Measurements from ENCODE around the gene CCR1.
"Not testable (repeated sequence)": the region's sequence is repeated elsewhere in the genome, so short reads cannot be mapped to it uniquely, and the experiment has no call there.

The CCR1 gene

DNA sequence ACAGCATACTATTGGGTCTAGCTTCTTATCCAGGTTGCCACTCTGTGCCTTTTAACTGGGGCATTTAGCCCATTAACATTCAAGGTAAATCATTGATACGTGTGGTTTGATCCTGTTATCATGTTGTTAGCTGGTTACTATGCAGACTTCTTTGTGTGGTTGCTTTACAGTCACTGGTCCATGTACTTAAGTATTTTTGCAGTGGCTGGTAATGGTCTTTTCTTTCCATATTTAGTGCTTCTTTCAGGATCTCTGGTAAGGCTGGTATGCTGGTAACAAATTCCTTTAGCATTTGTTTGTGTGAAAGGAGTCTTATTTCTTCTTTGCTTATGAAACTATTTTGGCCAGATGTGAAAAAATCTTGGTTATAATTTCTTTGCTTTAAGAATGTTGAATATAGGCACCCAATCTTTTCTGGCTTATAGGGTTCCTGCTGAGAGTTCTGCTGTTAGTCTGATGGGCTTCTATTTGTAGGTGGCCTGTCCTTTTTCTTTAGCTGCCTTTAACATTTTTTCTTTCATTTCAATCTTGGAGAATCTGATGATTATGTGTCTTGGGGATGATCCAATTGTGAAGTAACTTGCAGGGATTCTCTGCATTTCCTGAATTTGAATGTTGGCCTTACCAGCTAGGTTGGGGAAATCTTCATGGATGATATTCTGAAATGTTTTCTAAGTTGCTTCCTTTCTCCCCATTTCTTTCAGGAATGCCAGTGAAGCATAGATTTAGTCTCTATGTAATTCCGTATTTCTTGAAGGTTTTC, 39.3 kb downstream of the CCR1 start:
- no peak for DNase-seq (ENCODE audit: low read depth)

DNA sequence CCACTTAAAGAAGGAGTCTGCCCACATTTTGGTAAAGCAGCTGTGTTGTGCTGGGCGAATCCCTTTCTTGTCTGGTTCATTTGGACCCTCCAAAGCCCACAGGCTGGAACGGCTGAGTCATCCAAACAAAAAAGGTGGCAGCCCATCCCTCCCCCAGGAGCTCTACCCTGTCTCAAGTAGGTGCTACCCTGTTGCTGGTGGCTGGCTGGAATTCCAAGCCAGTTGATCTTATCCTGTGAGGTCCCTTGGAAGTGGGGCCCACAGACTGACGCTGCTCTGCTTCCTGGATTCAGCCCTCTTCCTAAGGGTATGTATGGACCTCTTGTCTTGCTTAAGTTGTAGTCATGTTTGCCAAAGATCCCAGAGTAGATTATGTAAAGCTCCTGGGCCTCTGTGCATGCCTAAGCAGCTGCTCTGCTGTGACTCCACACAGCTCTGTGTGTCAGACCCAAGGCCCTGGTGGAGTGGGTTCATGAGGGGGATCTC, 44.5 kb downstream of the CCR1 start:
- no peak for DNase-seq (ENCODE audit: low read depth)

DNA sequence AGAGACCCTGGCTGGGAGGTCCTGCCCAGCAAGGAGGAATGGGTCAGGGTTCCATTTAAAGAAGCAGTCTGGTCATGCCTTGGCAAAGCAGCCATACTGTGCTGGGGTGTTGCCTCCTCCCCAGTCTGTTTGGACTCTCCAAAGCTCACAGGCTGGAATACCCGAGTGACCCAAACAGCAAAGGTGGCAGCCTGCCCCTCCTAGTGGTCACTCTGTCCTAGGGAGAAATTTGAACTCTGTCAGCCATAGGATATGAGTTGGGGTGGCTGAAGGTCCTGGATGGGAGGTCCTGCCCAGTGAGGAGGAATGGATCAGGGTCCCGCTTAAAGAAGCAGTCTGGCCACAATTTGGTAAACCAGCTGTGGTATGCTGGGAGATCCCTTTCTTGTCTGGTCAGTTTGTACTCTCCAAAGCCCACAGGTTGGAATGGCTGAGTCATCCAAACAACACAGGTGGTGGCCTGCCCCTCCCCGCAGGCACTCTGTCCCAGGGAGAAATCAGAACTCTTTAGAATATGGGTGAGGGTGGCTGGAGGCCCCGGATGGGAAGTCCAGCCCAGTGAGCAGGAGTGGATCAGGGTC, 45.0 kb downstream of the CCR1 start:
- no peak for DNase-seq (ENCODE audit: low read depth)

DNA sequence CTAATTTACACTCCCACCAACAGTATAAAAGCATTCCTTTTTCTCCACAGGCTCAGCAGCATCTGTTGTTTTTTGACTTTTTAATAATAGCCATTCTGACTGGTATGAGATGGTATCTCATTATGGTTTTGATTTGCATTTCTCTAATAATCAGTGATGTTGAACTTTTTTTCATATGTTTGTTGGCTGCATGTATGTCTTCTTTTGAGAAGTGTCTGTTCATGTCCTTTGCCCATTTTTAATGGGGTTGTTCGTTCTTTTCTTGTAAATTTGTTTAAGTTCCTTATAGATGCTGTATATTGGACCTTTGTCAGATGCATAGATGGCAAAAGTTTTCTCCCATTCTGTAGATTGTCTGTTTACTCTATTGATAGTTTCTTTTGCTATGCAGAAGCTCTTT, 50.4 kb downstream of the CCR1 start:
- not testable (repeated sequence) for DNase-seq (ENCODE audit: low read depth)

DNA sequence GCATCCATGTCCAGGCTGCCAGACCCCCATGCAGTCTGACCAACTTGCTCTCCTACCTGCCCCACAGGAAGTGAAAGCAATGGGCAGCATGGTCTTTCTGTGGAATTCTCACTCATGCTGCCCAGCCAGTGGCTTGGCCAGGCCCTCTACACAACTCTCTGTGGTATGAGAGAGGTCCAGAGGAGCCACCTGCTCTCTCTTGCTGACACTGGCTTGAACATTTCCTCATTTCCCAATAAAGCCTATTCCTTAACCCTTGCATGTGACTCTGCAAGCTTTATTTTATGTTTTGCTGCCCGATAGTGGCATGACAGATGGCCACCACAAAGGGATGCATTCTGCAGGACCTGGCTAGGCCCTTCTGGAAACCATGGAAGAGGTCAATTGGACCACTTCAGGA, 53.8 kb downstream of the CCR1 start:
- no peak for DNase-seq (ENCODE audit: low read depth)
